Stimulated activated CD8-positive, alpha-beta memory T cell treated with anti-CD3 and anti-CD28 coated beads, Interleukin-4, amount 100 ng/mL, for 24 hours (primary cell): ENCODE data around the gene CACNB3.

Experiments
- DNase-seq: peaks from one replicate; pipeline ENCODE4 v3.0.0-alpha.2; 2020; ENCODE audit warnings: low read depth

CACNB3 gene

DNA sequence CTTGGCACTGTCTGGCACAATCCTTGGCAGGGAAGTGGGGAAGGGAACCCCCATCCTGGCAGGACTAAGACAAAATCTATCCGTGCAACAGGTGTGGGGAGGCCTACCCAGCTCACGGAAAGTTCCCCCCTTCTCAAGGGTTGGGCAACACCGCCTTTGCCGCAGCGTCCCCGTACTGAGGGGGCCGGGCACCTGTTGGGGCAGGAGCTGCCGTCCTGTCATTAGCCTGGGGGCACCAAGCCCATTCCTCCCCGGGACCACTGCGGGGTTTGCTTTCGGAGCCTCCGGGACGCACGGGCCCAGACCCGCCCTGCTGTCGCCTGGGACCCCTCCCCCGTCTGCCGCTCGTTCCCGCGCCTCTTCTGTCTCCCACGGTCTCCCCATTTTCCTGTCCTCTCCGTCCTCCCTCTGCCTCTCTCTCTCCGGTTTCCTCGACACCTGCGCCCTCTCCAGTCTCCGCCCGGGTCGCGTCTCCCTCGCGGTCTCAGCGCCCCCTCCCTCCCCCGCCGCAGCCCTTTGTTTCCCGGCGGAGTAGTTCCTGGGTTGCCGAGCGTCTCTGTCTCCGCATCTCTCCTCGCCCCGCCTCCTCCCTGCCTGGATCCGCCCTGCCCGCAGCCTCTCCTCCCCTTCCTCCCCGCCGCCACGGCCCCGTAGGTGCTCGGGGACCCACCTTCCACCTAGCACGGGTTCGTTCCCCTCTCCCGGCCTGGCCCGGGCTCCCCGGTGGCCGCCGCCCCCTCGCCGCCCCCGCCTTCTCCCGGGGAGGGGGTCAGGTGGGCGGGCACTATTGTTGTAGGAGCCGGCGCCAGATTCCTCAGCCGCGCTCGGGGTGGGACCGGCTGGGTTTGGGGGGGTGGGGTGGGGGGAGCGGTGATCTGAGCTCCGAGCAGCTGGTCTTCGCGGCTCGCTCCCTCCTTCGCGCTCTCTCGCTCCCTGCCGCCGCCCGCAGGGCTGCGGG, at the start of gene CACNB3:
TSS of gene CACNB3 (plus strand) at position 624 of the 958 bp plus-strand sequence. CDS start 434 bp downstream, outside the sequence.
- DNase-seq, result peak; percentile 66

DNA sequence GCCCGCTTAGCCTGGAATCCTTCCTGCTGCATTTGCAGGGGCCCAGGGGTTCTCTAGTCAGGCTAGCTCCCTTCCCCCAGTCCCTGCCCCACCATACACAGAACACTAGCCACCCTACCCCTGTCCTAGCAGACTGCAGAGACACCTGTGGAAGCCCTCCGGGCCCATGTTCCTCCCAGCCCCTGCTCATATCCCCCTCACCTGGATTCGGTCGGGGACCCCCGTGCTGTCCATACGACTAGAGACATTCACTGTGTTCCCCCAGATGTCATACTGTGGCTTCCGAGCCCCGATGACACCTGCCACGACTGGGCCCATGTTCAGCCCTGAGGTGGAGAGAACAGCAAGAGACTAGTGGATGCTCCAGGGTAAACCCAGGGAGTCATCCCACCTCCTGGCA, 49.6 kb upstream of the CACNB3 start:
- DNase-seq, result no peak

DNA sequence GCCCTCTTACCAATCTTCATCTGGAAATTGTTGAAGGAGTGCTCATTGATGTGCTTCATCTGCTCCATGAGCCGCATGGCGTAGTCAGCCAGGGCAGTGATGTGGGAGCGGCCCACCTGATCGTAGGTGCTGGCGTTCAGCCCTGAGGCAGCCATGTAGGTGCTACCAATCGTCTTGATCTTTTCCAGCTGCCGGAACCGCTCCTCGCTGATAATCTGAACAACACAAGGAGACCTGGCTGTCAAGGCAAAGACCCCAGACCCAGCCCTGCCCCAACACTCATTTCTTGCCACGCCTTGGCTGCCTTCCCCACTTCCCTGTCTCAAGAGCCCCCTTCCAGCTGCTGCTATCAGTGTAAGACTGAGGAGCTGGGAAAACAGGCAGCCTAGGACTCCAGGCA, 47.5 kb upstream of the CACNB3 start:
- no peak for DNase-seq

DNA sequence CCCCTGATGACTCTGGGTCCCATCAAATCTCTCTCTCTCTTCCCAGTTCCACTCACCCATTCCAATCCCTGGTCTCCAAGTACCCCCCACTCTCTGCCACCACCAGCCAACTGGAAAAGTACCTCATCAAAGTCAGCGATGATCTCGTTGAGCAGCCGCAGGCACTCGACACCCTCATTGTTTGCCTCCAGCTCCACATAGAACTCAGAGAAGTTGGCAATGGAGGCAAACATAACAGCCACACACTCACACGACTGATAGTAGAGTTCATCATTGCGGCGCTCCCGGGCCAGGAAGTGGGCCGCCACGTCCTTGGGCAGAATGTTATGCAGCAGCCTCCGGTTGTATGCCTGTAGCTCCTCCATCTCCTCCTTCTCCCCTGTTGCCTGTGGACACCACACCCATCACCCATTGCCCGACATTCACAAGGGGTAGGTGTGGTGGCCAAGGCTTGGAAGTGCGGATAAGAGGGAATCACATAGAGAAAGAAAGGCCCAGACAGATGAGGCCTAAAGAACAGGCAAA, 46.6 kb upstream of the CACNB3 start:
- no peak for DNase-seq

DNA sequence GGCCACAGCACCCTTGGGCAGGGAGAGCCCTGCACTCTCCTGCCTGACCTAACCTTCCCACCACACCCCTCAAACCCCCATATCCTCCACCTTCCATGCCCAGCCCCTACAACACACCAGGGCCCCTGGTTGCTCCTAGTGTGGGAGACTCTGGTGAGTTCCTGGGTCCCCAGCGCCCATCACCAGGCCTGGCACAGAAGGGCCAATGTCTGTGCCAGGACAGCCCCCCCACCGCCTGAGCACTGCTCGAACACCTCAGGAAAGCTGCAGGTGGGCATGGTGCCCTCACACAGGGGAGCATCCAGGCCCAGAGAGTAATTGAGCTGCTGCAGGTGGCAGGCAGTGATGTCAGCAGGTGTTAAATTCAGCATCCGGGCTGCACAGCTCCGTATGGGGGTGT, 44.6 kb upstream of the CACNB3 start:
- no peak for DNase-seq

DNA sequence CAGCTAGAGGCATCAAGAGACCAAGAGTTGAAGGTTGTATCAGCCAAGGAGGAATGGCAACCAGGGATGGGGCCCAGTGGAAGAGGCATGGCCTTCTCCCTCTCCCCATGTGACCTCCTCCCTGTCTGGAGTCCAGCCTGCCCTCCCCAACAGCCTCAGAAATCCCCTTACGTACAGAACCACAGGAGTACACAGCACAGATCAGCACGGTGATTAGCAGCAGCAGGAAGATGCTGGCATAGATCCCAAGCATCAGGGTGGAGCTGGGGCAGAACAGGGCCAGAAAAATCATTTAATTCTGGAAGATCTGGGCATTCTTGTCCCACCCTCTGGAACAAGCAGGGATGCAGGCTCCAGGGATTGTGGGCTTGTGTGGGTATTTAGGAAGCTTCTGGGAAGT, 43.8 kb upstream of the CACNB3 start:
- DNase-seq, result no peak

DNA sequence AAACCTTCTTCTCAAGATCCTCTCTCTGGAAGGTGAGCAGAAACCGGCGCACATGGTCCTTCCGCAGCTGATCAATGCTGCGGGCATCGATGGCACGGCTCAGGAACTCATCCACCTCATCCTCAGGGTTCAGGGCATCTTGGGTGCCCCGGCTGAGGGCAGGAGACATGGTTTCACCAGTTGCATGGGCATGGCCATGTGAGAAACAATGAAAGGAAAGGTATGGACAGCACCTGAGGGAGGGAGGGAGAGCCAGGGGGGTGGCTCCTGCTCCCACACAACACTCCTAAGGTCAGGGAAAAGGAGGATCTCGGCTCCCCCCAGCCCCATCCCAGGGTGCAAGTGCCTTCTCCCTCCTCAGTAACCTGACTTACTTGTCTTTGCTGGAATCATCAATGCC, 43.0 kb upstream of the CACNB3 start:
- DNase-seq, result no peak

DNA sequence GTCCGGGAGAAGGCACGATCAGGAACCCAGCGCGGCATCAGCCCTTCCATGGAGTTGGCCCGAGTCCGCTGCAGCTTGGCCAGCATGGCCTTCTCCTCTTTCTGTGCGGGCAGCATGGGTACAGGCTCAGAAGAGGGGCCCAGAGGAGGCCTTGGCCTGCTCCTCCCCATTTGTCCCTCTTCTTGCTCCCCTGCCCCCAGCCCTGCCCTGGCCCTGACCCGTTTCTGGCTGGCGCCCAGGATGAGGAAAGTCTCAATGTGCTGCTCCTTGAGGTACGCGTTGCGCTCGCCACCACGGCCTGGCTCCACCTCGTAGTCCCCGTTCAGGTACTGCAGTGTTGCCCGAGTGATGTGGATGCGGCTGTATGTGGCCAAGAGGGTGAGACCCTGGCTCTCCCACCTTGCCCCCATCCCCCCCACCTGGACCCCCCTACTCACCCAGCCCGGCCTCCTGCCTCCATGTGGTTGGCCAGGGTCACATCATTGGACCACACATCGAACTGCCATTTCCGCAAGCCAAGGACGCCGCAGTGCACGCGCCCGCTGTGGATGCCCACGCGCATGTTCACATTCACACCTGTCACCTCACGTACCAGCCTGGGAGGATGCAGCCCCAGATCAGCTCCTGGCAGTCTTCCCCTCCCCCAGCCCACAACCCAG, 42.2 kb upstream of the CACNB3 start:
- DNase-seq, result no peak

DNA sequence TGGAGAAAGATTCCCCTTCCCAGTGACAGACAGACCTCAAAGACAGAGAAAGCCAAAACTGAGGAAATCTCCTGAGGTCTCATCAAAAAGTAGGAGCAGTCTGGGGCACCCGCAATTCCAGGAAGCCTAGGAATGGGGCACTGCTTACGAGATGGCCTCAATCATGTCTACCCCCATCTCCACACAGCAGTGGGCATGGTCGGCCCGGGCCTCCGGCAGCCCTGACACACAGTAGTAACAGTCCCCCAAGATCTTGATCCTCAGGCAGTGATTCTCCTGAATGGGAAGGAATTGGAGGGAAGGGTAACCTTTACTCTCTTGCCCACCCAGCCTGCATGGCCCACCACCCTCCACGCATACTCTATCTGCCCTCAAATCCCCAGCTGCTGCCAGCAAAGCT, 41.3 kb upstream of the CACNB3 start:
- no peak for DNase-seq

DNA sequence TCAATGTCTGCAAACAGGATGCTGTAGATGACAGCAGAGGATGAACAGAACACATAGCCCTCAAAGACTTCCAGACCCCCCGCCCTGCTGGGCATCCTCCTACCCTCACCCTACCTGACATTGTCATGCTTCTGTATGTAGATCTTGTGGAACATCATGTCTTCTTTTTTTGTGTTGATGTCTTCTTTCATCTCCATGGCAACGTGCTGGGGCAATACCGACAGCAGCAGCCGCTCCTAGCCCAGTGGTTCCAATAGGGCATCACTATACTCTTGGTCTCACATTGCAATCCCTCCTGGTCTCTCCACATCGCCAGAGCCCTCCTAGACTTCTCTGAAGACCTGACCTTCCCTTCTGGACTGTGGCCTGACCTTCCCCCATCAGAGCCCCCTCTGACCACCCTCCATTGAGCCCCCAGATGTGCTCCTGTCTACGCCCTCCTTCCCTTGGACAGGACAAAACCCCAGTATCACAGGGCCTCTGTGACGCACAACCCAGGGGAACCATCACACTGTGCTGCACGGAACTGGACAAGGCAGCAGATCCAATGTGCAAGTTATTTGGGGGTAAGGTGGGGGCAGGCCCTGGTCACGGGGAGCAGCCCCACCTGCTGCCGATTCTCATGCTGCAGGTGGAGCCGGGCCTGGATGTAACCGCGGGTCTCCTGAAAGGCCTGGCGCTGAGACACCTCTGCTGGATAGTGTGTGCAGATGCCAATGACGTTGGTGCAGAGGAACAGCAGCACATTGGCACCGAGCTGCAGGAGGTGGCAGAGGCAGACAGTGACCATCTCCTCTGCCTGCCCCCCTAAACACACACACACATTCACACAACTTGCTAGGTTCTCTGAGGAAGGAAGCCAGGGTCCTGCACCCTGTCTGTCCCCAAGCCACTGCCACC, 40.5 kb upstream of the CACNB3 start:
- no peak for DNase-seq

DNA sequence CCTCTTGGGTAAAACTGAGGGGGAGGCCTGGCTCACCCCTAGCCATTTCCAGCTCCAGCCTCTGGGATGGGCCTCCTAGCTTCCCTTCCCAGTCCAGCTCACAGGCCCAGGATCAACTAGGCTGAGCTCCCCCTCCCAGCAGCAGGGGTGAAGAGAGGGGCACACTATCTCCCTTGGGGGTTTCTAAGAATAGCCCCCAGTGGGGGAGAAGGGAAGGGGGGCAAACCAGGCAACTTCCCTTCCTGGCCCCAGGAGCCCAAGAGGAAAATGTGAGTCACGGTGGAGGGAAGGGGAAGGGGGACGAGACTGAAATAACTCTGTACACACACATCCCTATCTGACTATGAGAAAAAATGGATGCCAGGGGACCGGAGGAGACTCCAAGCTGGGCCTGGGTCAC, 38.4 kb upstream of the CACNB3 start:
- no peak for DNase-seq

DNA sequence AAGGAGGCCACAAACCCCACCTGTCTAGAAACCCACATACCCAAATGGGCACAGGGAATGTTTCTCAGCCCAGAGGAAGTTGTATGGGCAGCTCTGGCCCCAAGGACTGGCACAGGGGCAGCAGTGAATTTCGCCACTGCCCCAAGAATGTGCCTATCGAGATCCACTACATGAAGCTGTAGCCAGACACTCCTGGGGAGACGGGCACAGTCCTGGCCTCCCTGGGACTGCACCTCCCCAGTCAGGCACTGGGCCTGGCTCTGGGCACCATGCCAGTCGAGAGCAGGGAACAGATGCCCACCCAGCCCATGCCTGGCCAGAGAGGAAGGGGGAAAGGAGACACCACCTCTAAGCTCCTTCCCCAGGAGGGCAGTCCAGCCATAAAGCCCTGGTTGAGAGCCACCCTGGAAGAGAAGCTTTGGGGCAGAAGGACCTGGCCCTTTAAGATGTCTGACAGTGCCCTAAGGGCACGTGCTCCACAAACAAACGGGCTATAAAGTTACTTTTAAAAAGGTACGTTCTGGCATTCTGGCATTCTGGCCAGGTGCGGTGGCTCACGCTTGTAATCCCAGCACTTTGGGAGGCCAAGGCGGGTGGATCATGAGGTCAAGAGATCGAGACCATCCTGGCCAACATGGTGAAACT, 37.8 kb upstream of the CACNB3 start:
- DNase-seq, result no peak

DNA sequence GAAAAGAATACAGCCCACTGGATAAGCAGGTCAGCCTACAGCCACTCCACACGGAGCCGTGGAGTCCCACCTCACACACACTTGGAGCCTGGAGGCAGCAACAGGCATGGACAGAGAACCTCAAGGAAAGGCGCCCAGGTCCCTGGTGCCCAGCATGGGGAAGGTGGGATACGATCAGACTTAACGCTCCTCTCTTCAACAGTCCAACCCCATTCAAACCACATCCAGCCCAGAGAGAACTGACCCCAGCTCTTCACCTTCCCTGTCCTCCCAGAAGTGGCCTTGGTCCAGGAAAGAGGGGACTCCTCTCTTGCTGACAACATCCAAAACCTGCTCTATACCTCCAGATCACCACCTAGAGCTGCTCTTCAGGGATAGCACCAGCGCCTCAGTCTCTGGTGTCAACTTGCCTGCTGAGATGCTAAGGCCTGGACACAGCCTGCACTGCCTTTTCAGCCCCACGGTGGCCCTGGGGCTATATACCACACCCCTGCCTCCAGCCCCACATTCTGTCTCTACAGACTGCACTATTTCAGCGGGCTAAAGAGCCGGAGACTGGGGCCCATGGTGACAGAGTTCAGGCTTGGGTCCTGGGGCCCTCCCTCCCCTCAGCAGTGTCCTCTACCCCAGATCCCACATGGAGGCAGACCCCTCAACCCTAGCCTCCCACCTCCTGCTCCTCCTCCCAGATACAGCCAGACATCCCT, 36.4 kb upstream of the CACNB3 start:
- DNase-seq, result no peak

DNA sequence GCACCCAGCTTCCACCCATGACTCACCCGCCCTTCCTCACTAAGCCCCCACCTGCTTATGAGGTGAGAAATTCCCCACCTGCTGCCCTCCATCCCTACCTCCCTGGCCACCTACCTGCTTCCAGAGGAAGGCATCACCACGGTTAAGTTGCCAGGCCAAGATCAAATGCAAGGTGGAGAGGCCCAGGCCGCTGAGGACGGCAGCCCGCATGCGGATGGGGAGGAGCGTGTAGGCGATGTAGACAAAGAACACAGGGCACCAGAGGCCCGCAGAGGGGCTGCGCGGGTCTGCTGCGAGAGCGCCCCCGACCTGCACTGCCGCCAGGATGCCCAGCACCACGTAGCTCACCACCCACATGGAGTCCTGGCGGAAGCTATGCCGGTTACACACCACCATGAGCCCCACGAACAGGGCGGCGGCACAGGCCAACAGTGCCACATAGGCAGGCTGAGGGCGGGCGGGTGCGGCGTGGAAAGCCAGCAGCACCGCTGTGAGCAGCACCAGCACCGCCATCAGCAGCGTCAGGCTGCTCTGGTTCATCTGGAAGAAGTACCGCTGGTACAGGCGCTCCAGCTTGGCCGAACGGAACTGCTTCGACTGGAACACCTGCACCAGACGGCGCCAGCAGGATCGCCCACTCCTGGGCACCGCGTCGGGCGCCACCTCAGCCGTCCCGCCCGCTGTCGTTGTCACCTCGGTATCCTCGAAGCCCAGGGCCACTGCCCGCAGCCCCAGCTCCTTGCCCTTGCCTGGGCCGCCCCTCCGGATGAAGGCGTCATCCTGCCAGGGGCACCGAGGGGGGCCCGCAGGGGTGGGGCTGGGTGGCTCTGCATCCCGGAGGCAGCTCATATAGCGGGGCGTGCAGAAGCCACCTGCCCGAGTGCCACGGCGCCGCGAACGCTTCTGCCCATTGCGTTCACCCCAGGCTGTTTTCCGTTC, 35.6 kb upstream of the CACNB3 start:
- DNase-seq, result no peak

DNA sequence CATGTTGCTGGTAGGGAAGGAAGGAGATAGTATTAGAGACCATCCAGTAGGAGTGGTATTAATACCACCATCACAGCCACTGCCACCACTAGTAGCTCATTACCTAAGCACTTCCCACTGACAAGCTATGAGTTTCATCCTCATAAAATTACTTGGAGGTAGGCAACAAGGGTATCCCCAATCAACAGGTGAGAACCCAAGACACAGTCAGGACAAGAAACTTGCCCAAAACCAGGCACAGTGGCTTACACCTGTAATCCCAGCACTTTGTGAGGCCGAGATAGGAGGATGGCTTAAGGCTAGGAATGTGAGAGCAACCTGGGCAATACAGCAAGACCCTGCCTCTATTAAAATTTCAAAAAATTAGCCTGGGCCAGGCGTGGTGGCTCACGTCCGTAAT, 34.9 kb upstream of the CACNB3 start:
- DNase-seq, result no peak

DNA sequence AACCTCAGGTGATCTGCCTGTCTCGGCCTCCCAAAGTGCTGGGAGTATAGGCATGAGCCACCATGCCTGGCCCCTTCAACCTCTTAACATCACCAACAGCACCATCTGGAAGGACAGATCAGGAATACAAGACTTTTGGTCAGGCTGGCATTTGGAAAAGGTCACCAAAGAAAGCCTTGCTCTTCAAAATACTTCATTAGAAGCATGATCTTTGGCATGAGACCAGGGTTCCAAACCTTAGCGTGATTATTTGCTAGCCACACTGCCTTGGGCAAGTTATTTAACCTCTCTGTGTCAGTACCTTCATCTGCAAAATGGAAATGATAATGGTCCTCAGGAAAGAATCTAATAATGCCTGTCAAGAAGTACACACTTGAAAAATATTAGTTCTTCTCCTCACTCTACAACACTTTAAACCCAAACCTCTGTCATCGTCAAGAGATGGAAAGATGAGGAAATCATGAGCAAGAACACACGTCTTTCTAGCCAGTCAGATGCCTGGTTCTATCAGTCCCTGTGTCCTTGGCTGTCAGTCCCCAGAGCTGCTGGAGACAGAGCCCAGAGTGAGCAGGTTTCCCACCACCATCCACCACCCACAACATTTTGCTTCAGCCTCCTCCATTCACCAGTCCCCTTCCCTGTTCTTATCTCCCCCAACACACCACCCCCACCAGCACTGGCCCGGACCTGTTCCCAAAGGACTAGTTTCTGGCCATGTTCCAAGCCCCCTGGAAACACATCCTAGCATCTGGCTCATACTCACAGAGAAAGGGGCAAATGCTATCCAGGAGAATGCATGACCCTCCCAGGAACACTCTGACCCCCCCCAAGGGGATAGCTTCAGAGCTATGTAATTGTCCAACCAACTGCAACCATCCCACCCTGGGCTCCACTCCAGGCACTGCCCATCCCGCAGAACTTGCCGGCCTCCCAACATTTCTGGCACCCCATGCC, 31.4 kb upstream of the CACNB3 start:
- no peak for DNase-seq

DNA sequence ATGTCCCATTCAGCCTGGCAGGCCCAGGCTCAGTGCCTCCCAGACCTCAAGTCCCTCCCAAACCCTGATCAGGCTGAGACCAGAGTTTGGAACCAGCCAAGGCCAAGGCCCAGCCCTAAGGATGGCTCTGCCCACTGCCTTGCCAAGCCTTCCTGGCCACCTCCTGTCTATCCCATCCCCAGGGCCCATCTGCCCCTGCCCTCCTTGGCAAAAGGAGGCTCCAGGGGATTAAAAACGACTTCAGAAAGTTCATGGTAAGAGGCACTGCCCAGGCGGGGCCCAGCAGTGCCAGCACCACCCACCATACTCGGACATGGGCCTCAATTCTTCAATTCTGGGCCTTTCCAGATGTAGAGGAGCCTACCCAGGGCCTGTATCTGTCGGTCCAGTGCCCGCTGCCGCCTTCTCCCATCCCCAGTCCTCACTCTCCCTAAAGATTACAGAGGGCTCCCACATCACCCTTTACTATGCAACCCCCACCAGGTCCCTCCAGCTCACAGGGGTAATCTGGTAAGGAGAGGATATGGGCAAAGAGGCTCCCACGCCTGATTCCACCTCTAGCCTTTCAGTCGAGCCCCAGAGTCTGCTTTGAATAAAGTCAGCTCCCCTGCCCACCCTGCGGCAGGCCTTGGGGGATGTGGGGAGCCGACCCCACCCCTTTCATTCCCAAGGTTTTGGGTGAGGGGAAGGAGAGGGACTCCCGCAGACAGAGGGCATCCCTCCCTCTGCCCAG, 30.3 kb upstream of the CACNB3 start:
- no peak for DNase-seq

DNA sequence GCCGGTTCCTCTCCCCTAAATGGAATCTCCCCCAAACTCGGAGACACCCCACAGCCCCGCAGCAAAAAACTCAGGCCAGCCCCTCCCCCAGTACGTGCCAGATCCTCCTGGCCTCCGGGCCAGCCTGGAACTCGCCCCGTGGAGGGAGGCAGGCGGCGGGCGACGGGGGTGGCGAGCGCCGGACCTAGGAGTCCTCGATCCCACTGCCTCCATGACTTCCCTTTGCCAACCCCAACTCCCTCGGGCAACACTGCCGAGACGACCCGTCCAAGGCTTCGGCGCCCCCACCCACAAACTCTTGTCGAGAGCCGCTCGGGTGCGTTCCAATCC, 29.8 kb upstream of the CACNB3 start:
- no peak for DNase-seq
